ENCODE measurements around the gene TLR9.
A peak's percentile ranks its signal among the peaks of the same experiment; 100 is the strongest.

The TLR9 gene

DNA sequence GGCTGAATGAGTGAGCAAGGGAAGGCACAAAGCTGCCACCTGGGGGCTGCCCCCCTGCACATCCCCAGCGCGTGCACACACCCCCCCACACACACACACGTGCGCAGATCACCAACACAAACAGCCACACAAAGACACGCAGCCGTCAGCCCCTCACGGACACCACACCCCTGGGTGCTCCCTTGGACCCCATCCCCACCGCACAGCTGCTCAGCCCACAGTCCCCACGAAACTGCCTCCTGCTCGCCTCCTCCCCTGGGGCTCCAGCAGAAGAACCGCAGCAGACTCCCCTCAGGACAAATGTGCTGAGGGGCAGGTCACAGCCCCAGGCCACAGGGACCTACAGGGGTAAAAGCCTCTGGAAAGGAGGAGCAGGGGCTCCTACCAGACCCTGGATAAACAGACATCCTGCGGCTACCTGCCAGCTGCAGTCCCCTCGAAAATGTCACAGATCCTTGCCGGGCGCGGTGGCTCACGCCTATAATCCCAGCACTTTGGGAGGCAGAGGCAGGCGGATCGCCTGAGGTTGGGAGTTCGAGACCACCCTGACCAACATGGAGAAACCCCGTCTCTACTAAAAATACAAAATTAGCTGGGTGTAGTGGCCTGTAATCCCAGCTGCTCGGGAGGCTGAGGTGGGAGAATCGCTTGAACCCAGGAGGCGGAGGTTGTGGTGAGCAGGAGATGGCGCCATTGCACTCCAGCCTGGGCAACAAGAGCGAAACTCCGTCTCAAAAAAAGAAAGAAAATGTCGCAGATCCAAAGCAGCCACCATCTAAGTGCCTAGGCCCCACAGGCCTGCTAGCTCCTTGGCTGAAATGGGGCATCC is 7.0 kb upstream of the TLR9 start:
- Histone ChIP-seq H3K4me3 (ENCODE audit: low read length) (no peak overlapping the region), H4K8ac (ENCODE audit: low read depth, low read length) (no peak overlapping the region), H3K4me1 (ENCODE audit: control insufficient read depth, low read depth, low read length) (peaks cover 3% of the 10 kb centered on the region), H2BK15ac (replicated peaks; ENCODE audit: low read depth) (no peak overlapping the region), H3K27me3 (ENCODE audit: insufficient read depth, low read length, poor library complexity) (no peaks in the 10 kb centered on the region), H3K56ac (ENCODE audit: low read length) (no peak overlapping the region), H3K79me1 (ENCODE audit: low read length) (peaks cover 1% of the 10 kb centered on the region), H2AK5ac (ENCODE audit: low read length) (no peak overlapping the region), H3K4ac (ENCODE audit: low read depth, low read length) (no peak overlapping the region), H2BK5ac (ENCODE audit: low read length) (no peak overlapping the region), H3K27ac (ENCODE audit: low read depth, low read length) (no peak overlapping the region), H3K4me2 (ENCODE audit: low read length) (no peak overlapping the region), H3K18ac (ENCODE audit: low read length) (no peak overlapping the region), H3K36me3 (ENCODE audit: control insufficient read depth, insufficient read depth, low read length) (peaks cover 8% of the 10 kb centered on the region), H2BK120ac (ENCODE audit: low read depth, low read length) (no peak overlapping the region), H3K23ac (ENCODE audit: low read length) (no peak overlapping the region), H3K9ac (ENCODE audit: low read length) (peak overlapping the region; percentile 17), H4K5ac (ENCODE audit: low read length) (no peak overlapping the region), H3K79me2 (ENCODE audit: control insufficient read depth, insufficient read depth, low read length) (no peaks in the 10 kb centered on the region)
- no CpG with 5 or more reads among the region's 28 CpGs for WGBS (ENCODE audit: extremely low coverage, insufficient coverage, low lambda C conversion rate)
- no peak for DNase-seq

- H3K36me3 ChIP-seq (ENCODE audit: control insufficient read depth, insufficient read depth, low read length): peaks cover 8% of the 10 kb centered on the region
- WGBS (ENCODE audit: extremely low coverage, insufficient coverage, low lambda C conversion rate): no CpG with 5 or more reads among the region's 34 CpGs
- DNase-seq: peak; percentile 46
Measured at GRCh38 chr3:52231502-52232278, 6.2 kb upstream of the TLR9 start.

GRCh38 chr3:52230889-52231499 is 5.5 kb upstream of the TLR9 start:
- Histone ChIP-seq H3K4me1 (ENCODE audit: control insufficient read depth, low read depth, low read length) (no peaks in the 10 kb centered on the region), H3K9ac (ENCODE audit: low read length) (no peak overlapping the region), H3K27ac (ENCODE audit: low read depth, low read length) (no peak overlapping the region), H3K18ac (ENCODE audit: low read length) (no peak overlapping the region), H3K23ac (ENCODE audit: low read length) (no peak overlapping the region), H2BK5ac (ENCODE audit: low read length) (no peak overlapping the region), H3K79me1 (ENCODE audit: low read length) (no peaks in the 10 kb centered on the region), H3K4me3 (ENCODE audit: low read length) (no peak overlapping the region), H4K8ac (ENCODE audit: low read depth, low read length) (no peak overlapping the region), H3K4me2 (ENCODE audit: low read length) (no peak overlapping the region), H2BK15ac (replicated peaks; ENCODE audit: low read depth) (no peak overlapping the region), H3K56ac (ENCODE audit: low read length) (no peak overlapping the region), H3K79me2 (ENCODE audit: control insufficient read depth, insufficient read depth, low read length) (no peaks in the 10 kb centered on the region), H2BK120ac (ENCODE audit: low read depth, low read length) (no peak overlapping the region), H2AK5ac (ENCODE audit: low read length) (no peak overlapping the region), H3K4ac (ENCODE audit: low read depth, low read length) (no peak overlapping the region), H3K36me3 (ENCODE audit: control insufficient read depth, insufficient read depth, low read length) (peaks cover 8% of the 10 kb centered on the region), H3K27me3 (ENCODE audit: insufficient read depth, low read length, poor library complexity) (no peaks in the 10 kb centered on the region), H4K5ac (ENCODE audit: low read length) (no peak overlapping the region)
- no CpG with 5 or more reads among the region's 16 CpGs for WGBS (ENCODE audit: extremely low coverage, insufficient coverage, low lambda C conversion rate)
- no peak for DNase-seq

More at GRCh38 chr3:52231502-52232278, 6.2 kb upstream of the TLR9 start:
- H3K4ac ChIP-seq (ENCODE audit: low read depth, low read length): no peak overlapping the region
- no peak overlapping the region for H2BK5ac ChIP-seq (ENCODE audit: low read length)
- H3K79me1 ChIP-seq (ENCODE audit: low read length): peaks cover 1% of the 10 kb centered on the region
- no peak overlapping the region for H3K27ac ChIP-seq (ENCODE audit: low read depth, low read length)
- H2BK15ac ChIP-seq (replicated peaks; ENCODE audit: low read depth): no peak overlapping the region
- no peaks in the 10 kb centered on the region for H3K79me2 ChIP-seq (ENCODE audit: control insufficient read depth, insufficient read depth, low read length)
- no peak overlapping the region for H4K8ac ChIP-seq (ENCODE audit: low read depth, low read length)
- H2AK5ac ChIP-seq (ENCODE audit: low read length): no peak overlapping the region
- H3K56ac ChIP-seq (ENCODE audit: low read length): no peak overlapping the region
- no peaks in the 10 kb centered on the region for H3K4me1 ChIP-seq (ENCODE audit: control insufficient read depth, low read depth, low read length)
- H3K4me3 ChIP-seq (ENCODE audit: low read length): no peak overlapping the region
- no peak overlapping the region for H4K5ac ChIP-seq (ENCODE audit: low read length)
- H3K4me2 ChIP-seq (ENCODE audit: low read length): no peak overlapping the region
- H3K18ac ChIP-seq (ENCODE audit: low read length): no peak overlapping the region
- H3K9ac ChIP-seq (ENCODE audit: low read length): no peak overlapping the region
- no peak overlapping the region for H2BK120ac ChIP-seq (ENCODE audit: low read depth, low read length)
- H3K27me3 ChIP-seq (ENCODE audit: insufficient read depth, low read length, poor library complexity): no peaks in the 10 kb centered on the region
- H3K23ac ChIP-seq (ENCODE audit: low read length): no peak overlapping the region

DNA sequence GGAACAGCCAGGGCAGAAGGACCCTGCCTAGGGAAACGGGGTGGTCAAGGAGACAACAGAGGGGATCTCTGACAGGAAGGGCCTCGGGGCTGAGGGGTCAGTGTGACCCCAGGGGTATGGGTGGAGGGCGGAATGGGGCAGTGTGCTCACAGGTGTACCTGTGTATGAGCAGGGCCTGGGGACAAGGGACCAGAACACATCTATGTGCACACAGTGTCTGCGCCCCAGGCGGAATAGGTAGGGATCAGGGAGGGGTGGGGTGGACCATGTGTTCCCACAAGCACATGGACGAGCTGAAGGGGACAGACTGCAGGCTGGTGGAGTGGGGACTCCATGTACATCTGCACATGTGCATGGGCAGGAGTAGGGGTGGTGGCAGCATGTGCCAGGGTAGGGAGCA is 5.0 kb upstream of the TLR9 start:
- no peak overlapping the region for H3K4me3 ChIP-seq (ENCODE audit: low read length)

GRCh38 chr3:52229656-52230055 is 4.2 kb upstream of the TLR9 start:
- Histone ChIP-seq H3K27me3 (ENCODE audit: insufficient read depth, low read length, poor library complexity) (no peaks in the 10 kb centered on the region), H3K79me1 (ENCODE audit: low read length) (no peaks in the 10 kb centered on the region), H2BK120ac (ENCODE audit: low read depth, low read length) (no peak overlapping the region), H3K18ac (ENCODE audit: low read length) (no peak overlapping the region), H3K4ac (ENCODE audit: low read depth, low read length) (no peak overlapping the region), H2AK5ac (ENCODE audit: low read length) (no peak overlapping the region), H3K4me1 (ENCODE audit: control insufficient read depth, low read depth, low read length) (no peaks in the 10 kb centered on the region), H4K5ac (ENCODE audit: low read length) (no peak overlapping the region), H3K9ac (ENCODE audit: low read length) (no peak overlapping the region), H3K36me3 (ENCODE audit: control insufficient read depth, insufficient read depth, low read length) (peaks cover 8% of the 10 kb centered on the region), H3K79me2 (ENCODE audit: control insufficient read depth, insufficient read depth, low read length) (no peaks in the 10 kb centered on the region), H3K4me2 (ENCODE audit: low read length) (no peak overlapping the region), H3K4me3 (ENCODE audit: low read length) (no peak overlapping the region), H3K27ac (ENCODE audit: low read depth, low read length) (no peak overlapping the region), H2BK15ac (replicated peaks; ENCODE audit: low read depth) (no peak overlapping the region), H4K8ac (ENCODE audit: low read depth, low read length) (no peak overlapping the region), H3K23ac (ENCODE audit: low read length) (no peak overlapping the region), H2BK5ac (ENCODE audit: low read length) (no peak overlapping the region), H3K56ac (ENCODE audit: low read length) (no peak overlapping the region)
- DNase-seq: no peak
- no CpG with 5 or more reads among the region's 13 CpGs for WGBS (ENCODE audit: extremely low coverage, insufficient coverage, low lambda C conversion rate)

More for the DNA sequence above, 5.0 kb upstream of the TLR9 start:
- Histone ChIP-seq H2BK120ac (ENCODE audit: low read depth, low read length) (no peak overlapping the region), H3K4me2 (ENCODE audit: low read length) (no peak overlapping the region), H3K36me3 (ENCODE audit: control insufficient read depth, insufficient read depth, low read length) (peaks cover 8% of the 10 kb centered on the region), H2BK5ac (ENCODE audit: low read length) (no peak overlapping the region), H2AK5ac (ENCODE audit: low read length) (no peak overlapping the region), H3K18ac (ENCODE audit: low read length) (no peak overlapping the region), H3K27me3 (ENCODE audit: insufficient read depth, low read length, poor library complexity) (no peaks in the 10 kb centered on the region), H4K8ac (ENCODE audit: low read depth, low read length) (no peak overlapping the region), H3K79me1 (ENCODE audit: low read length) (no peaks in the 10 kb centered on the region), H3K27ac (ENCODE audit: low read depth, low read length) (no peak overlapping the region), H3K4ac (ENCODE audit: low read depth, low read length) (no peak overlapping the region), H3K4me1 (ENCODE audit: control insufficient read depth, low read depth, low read length) (no peaks in the 10 kb centered on the region), H2BK15ac (replicated peaks; ENCODE audit: low read depth) (no peak overlapping the region), H3K79me2 (ENCODE audit: control insufficient read depth, insufficient read depth, low read length) (no peaks in the 10 kb centered on the region), H4K5ac (ENCODE audit: low read length) (no peak overlapping the region), H3K9ac (ENCODE audit: low read length) (no peak overlapping the region), H3K23ac (ENCODE audit: low read length) (no peak overlapping the region), H3K56ac (ENCODE audit: low read length) (no peak overlapping the region)
- DNase-seq: no peak
- WGBS (ENCODE audit: extremely low coverage, insufficient coverage, low lambda C conversion rate): no CpG with 5 or more reads among the region's 6 CpGs

All from mesendoderm (in vitro differentiated cells).